DND-41 (cell line): Measurements from ENCODE around the gene FAR2.
"Not testable (repeated sequence)": the region's sequence is repeated elsewhere in the genome, so short reads cannot be mapped to it uniquely, and the experiment has no call there.

Source experiments
- EZH2 ChIP-seq: IDR thresholded peaks from 3 replicates; pipeline ENCODE4 v1.6.1; 2012; ENCODE audit warnings: borderline replicate concordance, low read depth, mild to moderate bottlenecking, moderate library complexity, low read length, inconsistent platforms; ENCODE audit not compliant: severe bottlenecking
- TF ChIP-seq, protein P1 (sequence below): IDR thresholded peaks from 2 replicates; pipeline ENCODE4 v1.5.1; 2012; ENCODE audit warnings: borderline replicate concordance, low read length, moderate library complexity, mild to moderate bottlenecking; ENCODE audit not compliant: poor library complexity, severe bottlenecking; ENCODE audit errors: extremely low read depth

DNA sequence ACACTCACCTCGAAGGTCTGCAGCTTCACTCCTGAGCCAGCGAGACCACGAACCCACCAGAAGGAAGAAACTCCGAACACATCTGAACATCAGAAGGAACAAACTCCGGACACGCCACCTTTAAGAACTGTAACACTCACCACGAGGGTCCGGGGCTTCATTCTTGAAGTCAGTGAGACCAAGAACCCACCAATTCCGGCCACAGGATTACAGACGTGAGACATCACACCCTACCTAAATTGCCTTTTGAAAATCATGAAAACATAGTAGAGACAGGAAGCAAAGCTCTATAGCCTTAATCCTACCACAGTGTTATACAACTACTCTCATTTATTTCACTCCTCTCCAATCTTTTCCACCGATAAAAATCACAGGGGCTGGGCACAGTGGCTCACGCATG, 108.6 kb downstream of the FAR2 start:
- TF ChIP-seq, protein P1, sequence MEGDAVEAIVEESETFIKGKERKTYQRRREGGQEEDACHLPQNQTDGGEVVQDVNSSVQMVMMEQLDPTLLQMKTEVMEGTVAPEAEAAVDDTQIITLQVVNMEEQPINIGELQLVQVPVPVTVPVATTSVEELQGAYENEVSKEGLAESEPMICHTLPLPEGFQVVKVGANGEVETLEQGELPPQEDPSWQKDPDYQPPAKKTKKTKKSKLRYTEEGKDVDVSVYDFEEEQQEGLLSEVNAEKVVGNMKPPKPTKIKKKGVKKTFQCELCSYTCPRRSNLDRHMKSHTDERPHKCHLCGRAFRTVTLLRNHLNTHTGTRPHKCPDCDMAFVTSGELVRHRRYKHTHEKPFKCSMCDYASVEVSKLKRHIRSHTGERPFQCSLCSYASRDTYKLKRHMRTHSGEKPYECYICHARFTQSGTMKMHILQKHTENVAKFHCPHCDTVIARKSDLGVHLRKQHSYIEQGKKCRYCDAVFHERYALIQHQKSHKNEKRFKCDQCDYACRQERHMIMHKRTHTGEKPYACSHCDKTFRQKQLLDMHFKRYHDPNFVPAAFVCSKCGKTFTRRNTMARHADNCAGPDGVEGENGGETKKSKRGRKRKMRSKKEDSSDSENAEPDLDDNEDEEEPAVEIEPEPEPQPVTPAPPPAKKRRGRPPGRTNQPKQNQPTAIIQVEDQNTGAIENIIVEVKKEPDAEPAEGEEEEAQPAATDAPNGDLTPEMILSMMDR: not testable (repeated sequence)
- TF ChIP-seq EZH2: not testable (repeated sequence)
